Renal cortex interstitium (tissue), 11 donors: ENCODE results near the gene KCNJ18. TPM values are rescaled to one million over a fixed set of nuclear protein-coding genes. Genes with fewer than 3 reads are reported as not detected.
"Not testable (repeated sequence)": the region's sequence is repeated elsewhere in the genome, so short reads cannot be mapped to it uniquely, and the experiment has no call there.

Experiments used
- DNase-seq, 11 donors: peaks; one replicate each; pipeline ENCODE4 v3.0.0-alpha.2; 2013; ENCODE audit warnings: low read depth in 9 of 11, low spot score in 4 of 11; ENCODE audit errors: extremely low read depth in 1 of 11
- polyA plus RNA-seq, 3 donors: library from polyadenylated mRNA; unstranded; fragments of 120-200 nt; gene quantifications; one replicate each; pipeline ENCODE4 v1.2.1, GENCODE V29; 2013; ENCODE audit not compliant: insufficient read length in 3 of 3

KCNJ18 gene
- polyA plus RNA-seq, 3 donors, result not detected

DNA sequence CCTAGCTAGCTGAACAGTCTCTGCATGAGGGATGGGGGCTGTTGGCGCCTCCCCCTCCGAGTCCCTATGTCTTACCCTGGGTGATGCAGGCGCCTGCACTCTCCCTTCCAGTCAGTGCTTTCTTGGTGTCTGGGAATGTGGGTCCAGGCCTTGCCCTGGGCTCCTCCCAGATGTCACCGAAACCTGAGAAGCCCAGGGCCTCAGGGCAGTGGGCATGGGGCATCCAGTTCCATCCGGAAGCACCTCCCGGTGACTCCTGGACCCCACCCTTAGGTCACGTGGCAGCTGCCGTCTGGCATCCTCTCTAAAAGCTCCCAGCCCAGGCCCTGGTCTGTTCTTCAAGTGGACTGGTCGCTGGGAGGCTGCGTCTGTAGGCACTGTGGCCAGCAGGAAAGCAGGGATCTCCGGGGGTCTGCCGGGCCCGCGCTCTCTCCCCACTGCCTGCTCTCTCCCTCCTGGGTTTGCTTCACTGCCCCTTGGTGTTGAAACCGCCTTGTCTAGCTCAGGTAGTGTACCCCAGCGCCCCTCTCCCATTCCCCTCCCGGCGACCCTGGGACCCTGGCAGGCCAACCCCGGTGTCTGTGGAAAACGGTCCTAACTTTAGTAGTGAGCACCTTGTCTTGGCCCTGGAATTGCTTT, 6.2 kb downstream of the KCNJ18 start:
- DNase-seq, result not testable (repeated sequence)

DNA sequence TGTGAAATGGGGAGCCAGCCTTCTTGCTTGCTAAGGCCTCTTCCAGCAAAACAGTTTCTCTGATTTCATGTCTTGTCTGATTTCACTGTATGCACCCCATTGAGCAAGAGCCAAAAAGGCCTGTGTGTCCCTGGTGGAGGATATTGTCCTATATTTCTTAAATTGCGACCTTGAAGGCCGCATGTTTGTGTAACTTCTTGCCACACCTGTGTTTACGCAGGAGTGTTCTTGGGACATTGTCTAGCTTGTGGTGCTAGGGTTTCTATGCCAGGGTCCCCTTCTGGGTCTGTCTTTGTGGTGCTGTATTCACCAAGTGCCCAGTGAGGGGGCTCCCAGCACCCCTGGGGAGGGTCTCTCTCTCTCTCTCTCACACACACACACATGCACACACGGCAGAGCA, 6.8 kb downstream of the KCNJ18 start:
- DNase-seq, result not testable (repeated sequence)

DNA sequence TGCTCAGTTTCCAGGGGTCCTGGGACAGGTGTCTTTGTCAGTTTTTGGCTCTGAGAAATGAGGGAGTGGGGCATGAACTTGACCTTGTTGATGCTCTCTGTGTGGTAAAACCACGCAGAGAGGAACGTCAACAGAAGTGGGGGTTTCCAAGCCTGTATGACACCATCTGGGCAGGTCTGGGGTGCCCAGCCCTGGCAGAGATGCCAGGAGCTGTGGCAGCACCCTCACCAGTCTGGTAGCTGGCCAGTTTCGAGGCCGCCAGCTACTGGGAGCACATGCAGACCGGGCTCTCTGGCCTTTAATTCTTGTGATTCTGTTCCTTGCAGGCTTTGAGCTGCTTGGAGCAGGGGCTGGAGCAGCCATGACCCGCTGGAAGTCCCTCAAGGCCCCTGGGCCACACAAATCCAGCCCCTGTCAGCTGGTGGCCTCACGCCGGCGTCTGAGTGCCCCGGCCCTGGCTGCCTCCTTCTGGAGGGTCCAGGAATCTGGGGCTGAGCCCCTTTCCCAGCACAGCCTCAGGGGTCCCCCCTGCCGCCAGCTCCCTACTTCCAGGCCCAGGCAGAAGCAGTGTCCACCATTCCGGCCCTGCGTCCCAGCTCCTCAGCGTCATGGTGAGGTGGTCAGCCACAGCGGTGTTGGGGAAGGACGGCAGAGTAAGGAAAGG, 7.4 kb downstream of the KCNJ18 start:
- DNase-seq, result not testable (repeated sequence)

DNA sequence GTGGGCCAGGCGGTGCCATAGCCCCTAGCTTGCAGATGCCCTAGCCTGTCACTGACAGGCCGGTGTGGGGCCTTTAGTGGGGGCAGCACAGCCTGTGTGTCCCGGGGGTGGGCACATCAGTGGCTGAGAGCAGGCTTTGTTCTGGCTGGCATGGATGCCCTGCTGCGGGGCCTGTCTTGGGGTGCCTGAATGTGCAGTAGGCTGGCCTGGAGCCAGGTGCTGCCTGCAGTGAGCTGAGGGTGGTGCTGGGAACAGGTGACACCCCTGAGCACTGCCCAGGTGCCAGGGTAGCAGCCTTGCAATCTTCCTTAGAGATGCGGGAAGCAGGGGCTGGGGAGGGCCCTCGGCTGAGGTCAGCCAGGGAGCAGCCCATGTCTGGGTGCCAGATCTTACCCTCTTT, 8.8 kb downstream of the KCNJ18 start:
- not testable (repeated sequence) for DNase-seq

DNA sequence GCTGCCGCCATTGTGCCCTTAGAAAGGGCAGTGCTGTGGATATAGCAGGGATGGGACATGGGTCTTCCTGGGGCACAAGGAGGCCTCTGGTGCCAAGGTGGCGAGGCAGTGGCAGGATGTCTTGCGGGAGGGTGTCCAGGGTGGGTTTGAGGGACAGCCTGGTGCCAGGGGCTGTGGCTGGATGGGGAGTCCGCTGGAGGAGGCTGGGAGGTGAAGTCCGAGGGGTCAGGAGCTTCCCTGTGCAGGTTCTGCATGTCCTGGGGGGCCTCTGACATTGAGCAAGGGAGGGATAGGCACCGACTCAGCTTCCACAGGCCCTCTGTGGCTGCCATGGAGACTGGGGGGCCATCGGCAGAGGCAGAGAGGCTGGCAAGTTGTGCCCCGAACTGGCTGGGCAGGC, 9.7 kb downstream of the KCNJ18 start:
- DNase-seq, result not testable (repeated sequence)

DNA sequence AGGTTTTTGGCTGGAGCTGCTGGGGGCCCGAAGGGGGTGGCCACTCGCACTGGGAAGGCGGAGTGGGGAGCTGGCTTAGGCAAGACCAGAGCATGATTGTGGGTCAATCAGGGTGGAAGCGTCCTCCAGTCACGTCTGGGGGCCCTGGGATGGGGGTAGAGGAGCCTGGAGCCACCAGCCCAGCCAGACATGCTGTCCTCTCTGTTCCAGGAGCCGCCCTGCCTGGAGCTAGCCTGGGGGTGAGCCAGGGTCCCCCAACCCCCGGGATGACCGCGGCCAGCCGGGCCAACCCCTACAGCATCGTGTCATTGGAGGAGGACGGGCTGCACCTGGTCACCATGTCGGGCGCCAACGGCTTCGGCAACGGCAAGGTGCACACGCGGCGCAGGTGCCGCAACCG, 10.2 kb downstream of the KCNJ18 start:
- not testable (repeated sequence) for DNase-seq

DNA sequence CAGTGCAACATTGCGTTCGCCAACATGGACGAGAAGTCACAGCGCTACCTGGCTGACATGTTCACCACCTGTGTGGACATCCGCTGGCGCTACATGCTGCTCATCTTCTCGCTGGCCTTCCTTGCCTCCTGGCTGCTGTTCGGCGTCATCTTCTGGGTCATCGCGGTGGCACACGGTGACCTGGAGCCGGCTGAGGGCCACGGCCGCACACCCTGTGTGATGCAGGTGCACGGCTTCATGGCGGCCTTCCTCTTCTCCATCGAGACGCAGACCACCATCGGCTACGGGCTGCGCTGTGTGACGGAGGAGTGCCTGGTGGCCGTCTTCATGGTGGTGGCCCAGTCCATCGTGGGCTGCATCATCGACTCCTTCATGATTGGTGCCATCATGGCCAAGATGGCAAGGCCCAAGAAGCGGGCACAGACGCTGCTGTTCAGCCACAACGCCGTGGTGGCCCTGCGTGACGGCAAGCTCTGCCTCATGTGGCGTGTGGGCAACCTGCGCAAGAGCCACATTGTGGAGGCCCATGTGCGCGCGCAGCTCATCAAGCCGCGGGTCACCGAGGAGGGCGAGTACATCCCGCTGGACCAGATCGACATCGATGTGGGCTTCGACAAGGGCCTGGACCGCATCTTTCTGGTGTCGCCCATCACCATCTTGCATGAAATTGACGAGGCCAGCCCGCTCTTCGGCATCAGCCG, 10.8 kb downstream of the KCNJ18 start:
- DNase-seq, result not testable (repeated sequence)

DNA sequence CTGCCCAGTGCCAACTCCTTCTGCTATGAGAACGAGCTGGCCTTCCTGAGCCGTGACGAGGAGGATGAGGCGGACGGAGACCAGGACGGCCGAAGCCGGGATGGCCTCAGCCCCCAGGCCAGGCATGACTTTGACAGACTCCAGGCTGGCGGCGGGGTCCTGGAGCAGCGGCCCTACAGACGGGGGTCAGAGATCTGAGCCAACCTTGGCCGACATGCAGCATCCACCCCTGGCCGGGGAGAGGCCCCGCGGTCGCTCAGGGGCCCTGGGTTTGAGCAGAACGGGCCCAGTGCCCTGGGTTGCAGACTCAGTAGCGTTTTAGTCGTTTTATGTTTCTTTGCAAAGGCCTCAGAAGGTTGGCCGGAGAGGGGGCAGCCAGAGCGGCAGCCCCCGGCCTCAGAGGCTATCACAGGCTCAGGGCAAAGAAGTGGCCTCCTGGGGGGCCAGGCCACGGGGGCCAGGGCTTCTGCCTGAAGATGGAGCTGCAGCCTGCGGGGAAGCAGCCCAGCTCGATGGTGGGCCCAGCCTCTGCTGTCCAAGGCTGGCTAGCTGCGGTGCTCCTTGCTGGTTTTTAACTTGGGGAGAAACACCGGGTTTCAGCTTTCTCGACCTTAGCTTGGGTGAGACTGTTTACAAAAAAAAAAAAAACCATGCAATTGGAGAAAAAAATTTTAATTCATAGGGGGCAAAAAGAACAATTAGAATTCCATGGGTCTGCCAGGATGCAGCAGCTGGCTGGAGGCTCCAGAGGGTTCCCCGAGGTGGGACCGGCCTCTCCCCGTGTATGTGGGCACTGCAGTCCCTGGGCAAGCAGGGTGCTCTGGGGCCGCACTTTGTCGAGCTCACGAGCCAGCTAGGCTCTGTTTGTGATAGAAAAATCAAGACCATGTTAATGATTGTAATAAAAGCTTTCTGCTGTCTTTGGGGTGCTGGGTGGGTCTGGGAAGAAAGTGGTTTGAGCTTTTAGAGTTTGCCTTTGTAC, 11.9 kb downstream of the KCNJ18 start:
- DNase-seq, result not testable (repeated sequence)

DNA sequence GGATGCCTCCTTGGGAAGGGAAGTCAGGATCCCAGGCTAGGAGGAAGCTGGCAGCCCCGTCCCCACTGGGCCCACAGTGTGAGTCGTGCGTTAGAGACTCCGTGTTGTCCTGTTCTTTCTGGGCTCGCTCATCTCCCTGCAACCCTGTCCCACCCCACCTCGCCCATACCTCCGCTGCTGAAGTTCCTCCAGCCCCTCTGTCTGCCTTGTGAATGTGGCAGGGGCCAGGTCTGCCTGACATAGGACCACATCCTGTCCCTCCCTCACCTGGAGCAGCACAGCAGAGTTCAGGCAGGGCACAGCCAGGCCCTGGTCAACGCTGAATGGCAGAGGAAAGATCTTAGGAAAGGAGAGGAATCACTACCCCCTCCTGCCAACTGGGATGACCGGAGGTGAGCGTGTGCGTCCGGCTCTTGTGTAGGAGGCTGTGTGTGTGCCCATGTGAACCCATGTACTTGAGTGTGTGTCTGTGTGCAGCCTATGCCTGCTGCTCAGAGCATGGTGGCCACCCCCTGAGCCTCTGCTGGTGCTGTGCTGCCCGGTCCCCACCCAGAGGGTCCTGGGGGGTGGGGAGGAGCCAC, 12.8 kb downstream of the KCNJ18 start:
- DNase-seq, result no peak

DNA sequence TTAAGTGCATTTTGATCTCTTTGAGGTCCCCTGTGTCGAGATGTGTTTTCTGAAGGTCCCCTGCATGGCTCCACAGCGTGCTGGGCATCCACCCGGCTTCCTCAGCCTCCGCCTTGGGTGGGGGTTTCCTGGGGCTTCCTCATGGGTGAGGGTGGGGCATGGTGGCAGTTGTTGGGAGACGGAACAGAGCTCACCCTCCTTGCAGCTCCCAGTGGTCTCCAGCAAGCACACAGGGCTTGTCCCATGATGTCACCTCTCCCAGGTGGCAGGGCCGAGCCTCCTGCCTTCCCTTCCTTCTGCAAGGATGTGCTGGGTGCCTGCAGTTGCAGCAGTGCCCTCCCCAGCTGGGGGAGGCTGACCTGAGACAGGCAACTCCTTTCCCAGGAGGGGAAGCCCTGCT, 13.4 kb downstream of the KCNJ18 start:
- DNase-seq, result not testable (repeated sequence)

DNA sequence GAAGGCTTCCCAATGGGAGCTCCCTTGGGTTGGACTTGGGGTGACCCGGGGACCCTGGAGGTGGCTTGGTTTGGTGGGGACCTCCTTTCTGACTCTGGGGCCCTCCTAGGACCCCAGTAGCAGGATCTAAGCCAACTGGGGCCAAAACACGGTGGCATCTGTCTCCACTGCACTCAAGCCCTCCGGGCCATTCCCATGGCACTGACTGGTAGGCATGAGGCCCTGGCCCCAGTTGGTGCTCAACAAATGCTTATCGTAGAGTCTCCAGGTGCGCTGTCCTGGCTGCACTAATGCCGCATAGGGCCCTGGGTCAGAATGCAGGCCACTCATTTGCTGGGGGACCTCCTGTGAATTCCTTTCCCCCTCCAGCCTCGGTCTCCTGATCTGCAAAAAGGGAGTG, 14.2 kb downstream of the KCNJ18 start:
- not testable (repeated sequence) for DNase-seq

DNA sequence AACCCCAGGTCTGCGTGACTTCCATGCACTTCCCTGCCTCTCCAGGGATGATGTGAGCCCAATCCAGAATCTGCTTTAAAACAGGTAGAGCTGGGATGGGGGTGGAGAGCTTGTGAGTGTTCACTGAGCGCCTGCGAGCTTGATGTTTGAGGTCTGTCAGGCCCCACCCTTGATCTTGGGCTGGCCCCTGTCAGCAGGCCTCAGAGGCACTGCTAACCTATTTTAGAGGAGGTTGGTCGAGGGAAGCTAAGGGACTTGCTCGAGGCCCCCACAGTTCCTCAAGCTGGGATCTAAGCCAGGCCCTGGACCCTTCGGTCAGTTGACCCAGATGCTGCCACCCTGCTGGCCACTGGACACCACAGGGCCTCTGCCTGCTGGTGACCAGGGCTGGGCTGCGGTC, 14.8 kb downstream of the KCNJ18 start:
- DNase-seq, result not testable (repeated sequence)

DNA sequence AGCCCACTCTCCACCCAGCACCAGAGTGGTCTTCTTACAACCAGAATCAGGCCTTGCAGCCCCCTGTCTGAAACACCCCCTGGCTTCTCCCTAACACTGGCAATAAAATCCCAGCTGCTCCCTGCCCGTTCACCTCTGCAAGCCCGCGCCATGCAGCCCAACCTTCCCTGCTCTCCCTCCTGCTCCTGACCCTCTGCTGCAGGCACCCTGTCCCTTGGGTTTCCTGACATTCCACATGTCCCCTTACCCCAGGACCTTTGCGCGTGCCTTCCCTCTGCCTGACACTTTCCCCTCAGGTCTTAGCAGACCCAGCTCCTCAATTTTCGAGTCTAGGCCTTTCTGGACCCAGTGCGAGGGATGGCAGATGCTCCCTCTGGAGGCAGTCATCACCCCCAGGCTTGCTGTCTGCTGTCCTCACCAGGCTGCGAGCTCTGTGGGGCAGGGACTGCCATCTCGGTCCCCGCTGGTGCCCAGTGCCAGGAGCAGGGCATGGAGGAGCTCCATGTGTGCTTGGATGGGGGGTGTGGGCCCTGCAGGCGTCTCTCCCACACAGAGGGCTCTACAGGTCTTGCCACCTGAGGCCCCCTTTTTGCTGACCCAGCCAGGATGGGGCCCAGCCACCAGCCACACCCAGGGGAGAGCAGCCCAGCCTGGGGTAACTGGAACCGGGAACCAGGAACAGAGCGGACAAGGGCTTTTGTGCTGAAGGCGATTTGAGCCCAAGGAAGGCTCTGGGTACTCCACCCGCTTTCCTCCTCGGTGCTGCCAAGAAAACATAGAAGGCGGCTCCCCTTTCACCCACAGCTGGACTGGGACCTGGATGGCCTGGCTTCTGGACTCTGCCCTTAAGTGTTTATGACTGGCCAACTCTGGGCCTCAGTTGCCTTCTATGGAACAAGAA, 15.6 kb downstream of the KCNJ18 start:
- DNase-seq, result not testable (repeated sequence)

DNA sequence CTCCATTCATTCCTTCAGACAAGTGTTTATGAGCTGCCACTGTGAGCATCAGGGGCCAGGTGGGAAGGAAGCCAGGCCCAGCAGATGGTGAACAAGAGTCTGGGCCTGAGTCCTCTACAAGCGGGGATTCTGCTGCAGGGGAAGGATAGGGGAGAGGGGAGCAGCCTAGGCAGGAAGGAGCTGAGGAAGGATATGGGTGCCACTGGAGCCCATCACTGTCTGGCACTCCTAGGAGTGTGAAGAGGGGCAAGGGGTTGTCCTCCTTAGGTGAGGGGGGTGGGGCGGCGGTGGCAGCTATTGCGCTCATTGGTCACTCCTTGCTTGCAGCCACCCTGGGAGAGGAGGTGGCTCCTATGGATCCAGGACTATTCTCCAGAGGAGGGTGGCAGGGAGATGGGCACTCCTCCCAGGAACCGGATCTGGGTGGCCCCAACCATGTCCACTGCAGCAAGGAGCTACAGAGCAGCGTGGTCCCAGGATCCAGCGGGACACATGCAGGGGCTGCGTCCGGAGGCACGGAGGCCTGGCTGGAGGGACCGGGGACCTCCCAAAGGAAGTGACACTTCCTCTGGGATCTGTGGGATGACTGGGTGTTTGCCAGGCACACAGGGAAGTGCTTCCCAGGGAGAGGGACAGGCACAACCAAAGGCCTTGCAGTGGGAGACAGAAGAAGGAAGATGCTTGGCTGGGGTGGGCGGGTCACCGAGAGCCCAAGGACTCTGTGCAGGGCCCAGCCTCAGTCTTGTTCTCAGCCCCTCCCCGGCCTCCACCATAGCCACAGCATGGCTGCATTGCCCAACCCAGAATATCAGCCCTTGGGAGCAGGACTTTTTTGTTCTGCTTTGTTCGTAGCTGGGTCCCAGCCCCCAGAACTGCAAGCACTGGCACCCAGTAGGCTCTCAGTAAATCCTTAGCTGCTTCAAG, 16.6 kb downstream of the KCNJ18 start:
- not testable (repeated sequence) for DNase-seq

DNA sequence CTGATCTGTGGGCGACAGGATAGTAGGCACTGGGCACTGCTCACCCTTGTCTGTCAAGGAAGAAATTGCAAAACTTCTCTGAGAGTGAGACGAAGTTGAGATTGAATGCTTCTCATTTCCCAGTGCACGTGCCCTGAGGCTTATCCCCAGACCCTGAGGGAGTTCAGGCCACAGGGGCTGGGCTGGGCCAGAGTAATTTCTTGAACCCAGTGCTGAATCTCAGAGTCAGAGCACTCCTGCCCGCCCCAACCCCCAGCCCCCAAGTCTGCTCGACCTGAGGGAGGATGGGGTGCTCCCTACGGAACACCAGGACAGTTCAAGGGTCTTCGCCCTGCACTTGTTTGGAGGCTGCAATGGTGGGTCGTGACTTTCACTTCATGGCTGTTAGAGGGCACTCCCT, 17.7 kb downstream of the KCNJ18 start:
- not testable (repeated sequence) for DNase-seq

DNA sequence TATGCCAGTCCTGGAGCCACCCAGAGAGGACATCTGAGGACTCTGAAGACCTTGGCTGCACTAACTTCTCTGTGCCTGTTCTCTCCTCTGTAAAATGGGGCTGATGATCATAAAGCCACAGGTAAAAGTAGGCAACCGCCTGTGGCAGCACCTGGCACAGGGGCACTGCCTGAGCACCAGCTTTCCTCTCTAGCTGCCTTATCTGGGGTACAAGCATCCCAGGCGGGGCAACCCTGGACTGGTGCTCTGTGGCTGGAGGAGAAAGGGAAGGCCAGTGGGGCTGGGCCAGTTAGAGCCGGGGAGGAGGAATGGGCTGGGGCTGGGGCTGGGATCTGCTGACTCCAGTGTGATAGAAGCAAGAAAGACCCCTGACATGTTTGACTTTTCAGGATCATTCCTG, 18.2 kb downstream of the KCNJ18 start:
- not testable (repeated sequence) for DNase-seq

DNA sequence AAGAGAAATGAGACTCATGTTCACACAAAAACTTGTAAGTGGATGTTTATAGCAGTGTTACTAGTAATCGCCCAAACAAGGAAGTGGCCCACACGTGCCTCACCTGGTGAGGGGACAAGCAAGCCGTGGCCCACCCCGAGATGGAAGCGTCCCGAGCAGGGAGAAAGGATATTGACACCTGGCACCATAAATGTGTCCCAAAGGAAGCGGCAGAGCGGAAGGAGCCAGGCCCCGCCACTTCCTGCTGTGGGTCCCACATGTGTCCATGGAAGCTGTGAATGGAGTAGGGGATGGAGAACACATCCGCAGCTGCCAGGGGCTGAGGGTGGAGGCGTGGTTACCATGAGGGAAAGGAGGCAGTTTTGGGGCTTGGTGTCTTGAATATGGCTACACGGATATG, 18.9 kb downstream of the KCNJ18 start:
- DNase-seq, result no peak
